ENCODE data around the gene RRP15. TPM values are rescaled to one million over a fixed set of nuclear protein-coding genes. Genes with fewer than 3 reads are reported as not detected.

RRP15 gene
- total and polyA plus RNA-seq, 9 of the 15 experiments (the other 6 are each of a cell fraction or from before 2014, with no cell fraction given): 9.5 to 58.1 (median 29.3) TPM

GRCh38 chr1:218284377-218284916, 646 bp upstream of the RRP15 start (continued):
- TF ChIP-seq GTF3C2 (IDR thresholded peaks at IDR 0.05; ENCODE audit: borderline replicate concordance, extremely low read depth, insufficient read length): no peak

- peaks cover 56% of the 10 kb centered on the region for H3K36me3 ChIP-seq (ENCODE audit: control insufficient read depth, insufficient read depth, low read length)
- no TSS peak for BruUV-seq (replicated peaks)
- no peaks in the 10 kb centered on the region for H3K9me1 ChIP-seq (ENCODE audit: control insufficient read depth, insufficient read depth, low read length)
- no peak overlapping the region for H3K4me3 ChIP-seq
- H4K20me1 ChIP-seq (replicated peaks; ENCODE audit: control insufficient read depth, insufficient read depth, low read length): no peaks in the 10 kb centered on the region
- in situ Hi-C loops (cut with MboI): no loop called here
- POLR2A ChIA-PET: no interaction called here
- peak; percentile 7; the same call in 1 of the 3 replicates for ATAC-seq
- no peak for DNase-seq (ENCODE audit: extremely low read depth in 1 of 4, low spot score in 3 of 4)
- no peak for FAIRE-seq
- no peak overlapping the region for H2AFZ ChIP-seq (ENCODE audit: low read depth, low read length)
- WGBS (ENCODE audit: insufficient coverage, low coverage, missing lambda C conversion rate): 66% methylated on average over 3 of the region's 3 CpGs
- H3K27me3 ChIP-seq (ENCODE audit: control insufficient read depth in 2 of 2, insufficient read depth in 2 of 2, low read length in 2 of 2): no peaks in the 10 kb centered on the region
- H3K4me2 ChIP-seq (ENCODE audit: insufficient read depth, low read length): no peak overlapping the region
- CTCF ChIA-PET (ENCODE audit: low intra/inter-chr PET ratio): no interaction called here
- no peaks in the 10 kb centered on the region for H3K9me3 ChIP-seq (replicated peaks; ENCODE audit: control insufficient read depth, insufficient read depth, low read depth, low read length)
- H3K4me1 ChIP-seq (replicated peaks in 1 of 2; ENCODE audit: control insufficient read depth in 2 of 2, insufficient read depth in 2 of 2, low read length in 2 of 2): peaks cover 9 to 16% of the 10 kb centered on the region in 2 experiments; a peak in 3 of 5 replicates
- intact Hi-C loops (cut with micrococcal nuclease): no loop called here
- no peak for TF ChIP-seq CLOCK (CRISPR knock-in tag; IDR thresholded peaks at IDR 0.05; ENCODE audit: borderline replicate concordance)
- H3K27ac ChIP-seq (ENCODE audit: extremely low read depth, low read depth, low read length): no peak overlapping the region
- peaks cover 98% of the 10 kb centered on the region for H3K79me2 ChIP-seq (ENCODE audit: control insufficient read depth, insufficient read depth, low read length)
- no peak overlapping the region for H3K9ac ChIP-seq (ENCODE audit: insufficient read depth in 1 of 2, low read depth in 2 of 2, low read length in 2 of 2)
These were observed 7.4 kb downstream of the RRP15 start for GRCh38 chr1:218292515-218292914.

Data from K562 (cell line).